Left kidney (tissue), 2 donors: ENCODE data around the gene IL10RA. TPM values are rescaled to one million over a fixed set of nuclear protein-coding genes. Genes with fewer than 3 reads are reported as not detected.

Experiments
- DNase-seq: peaks from one replicate; pipeline ENCODE4 v3.0.0-alpha.2; 2013
- polyA plus RNA-seq: library from polyadenylated mRNA; unstranded; fragments of 120-200 nt; gene quantifications from one replicate; pipeline ENCODE4 v1.2.1, GENCODE V29; 2013; ENCODE audit not compliant: insufficient read length

The IL10RA gene
- polyA plus RNA-seq, 1 donor, result 2.1 TPM

DNA sequence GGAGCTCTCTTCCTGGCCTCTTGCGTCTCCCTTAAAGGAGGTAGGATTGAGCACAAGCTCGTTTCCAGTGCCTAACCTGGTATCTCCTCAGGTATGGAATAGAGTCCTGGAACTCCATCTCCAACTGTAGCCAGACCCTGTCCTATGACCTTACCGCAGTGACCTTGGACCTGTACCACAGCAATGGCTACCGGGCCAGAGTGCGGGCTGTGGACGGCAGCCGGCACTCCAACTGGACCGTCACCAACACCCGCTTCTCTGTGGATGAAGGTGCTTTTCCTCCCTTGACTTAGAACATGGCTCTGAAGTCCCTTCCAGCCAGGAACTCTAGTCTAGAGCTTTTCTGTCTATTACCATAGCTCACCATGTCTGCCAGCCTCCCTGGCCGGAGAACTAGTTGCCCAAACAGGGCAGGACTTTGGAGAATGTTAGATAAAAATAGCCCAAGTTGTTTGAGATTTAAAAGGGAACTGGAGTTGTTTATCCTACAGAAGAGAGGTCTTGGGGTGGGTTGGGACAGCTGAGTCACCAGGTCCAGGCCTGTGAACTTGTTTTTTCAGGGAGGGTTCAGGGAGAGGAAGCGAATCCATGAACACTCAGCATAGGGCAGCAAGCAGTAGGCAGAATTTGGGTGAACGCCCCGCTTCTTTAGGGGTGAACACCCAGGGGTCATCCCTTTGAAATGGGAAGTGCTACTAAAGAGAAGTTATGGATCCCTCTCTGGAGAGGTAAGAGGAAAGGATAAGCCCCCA lies 3.3 kb downstream of the IL10RA start:
- no peak for DNase-seq

DNA sequence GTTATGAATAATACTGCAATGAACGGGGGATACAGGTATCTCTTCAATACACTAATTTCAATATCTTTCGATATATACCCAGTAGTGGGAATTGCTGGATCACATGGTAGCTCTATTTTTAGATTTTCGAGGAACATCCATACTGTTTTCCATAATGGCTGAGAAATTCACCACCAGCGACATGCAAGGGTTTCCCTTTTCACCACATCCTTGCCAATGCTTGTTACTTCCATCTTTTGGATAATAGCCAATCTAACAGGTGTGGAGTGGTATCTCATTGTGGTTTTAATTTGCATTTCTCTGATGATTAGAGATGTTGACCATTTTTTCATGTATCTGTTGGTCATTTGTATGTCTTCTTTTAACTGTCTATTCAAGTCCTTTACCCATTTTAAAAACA lies 5.9 kb downstream of the IL10RA start:
- no peak for DNase-seq

- no peak for DNase-seq
Measured at GRCh38 chr11:117992620-117993019, 6.4 kb downstream of the IL10RA start.

- DNase-seq, result no peak
Measured at GRCh38 chr11:117993988-117994745, 8.0 kb downstream of the IL10RA start.

DNA sequence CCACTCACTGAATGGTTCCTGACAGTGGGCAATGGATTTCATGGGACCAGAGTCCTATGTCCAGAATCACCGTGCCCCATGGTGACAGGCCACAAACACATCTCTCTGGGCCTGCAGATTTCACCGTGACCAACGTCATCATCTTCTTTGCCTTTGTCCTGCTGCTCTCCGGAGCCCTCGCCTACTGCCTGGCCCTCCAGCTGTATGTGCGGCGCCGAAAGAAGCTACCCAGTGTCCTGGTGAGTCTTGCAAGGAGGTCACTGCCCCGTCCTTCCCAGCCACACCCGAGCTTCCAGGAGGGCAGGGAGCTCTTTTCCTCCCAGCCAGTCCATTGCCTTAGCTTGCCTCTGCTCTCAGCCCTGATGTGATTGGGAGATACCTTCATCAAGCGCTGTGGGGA lies 9.3 kb downstream of the IL10RA start:
- no peak for DNase-seq

DNA sequence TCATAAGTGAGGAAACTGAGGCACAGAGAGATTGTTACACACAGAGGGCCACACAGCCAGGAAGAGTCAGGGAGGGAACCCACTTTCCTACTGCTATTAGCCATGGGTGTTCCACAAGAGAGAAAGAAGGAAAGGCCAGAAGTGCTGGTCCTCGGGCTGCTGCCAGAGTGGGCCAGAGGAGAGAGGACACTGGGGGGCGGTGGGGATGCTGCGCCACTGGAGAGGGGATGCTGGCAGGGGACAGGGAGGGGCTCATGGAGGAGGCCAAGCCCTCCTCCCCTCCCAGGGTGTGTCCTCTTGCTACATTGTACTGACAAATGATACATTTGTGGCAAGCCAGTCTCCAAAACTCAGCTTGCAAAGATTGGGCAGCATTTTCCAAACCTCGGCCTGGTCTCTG lies 9.9 kb downstream of the IL10RA start:
- DNase-seq, result no peak

- DNase-seq, result no peak
Measured at GRCh38 chr11:117997406-117997805, 11.2 kb downstream of the IL10RA start.

DNA sequence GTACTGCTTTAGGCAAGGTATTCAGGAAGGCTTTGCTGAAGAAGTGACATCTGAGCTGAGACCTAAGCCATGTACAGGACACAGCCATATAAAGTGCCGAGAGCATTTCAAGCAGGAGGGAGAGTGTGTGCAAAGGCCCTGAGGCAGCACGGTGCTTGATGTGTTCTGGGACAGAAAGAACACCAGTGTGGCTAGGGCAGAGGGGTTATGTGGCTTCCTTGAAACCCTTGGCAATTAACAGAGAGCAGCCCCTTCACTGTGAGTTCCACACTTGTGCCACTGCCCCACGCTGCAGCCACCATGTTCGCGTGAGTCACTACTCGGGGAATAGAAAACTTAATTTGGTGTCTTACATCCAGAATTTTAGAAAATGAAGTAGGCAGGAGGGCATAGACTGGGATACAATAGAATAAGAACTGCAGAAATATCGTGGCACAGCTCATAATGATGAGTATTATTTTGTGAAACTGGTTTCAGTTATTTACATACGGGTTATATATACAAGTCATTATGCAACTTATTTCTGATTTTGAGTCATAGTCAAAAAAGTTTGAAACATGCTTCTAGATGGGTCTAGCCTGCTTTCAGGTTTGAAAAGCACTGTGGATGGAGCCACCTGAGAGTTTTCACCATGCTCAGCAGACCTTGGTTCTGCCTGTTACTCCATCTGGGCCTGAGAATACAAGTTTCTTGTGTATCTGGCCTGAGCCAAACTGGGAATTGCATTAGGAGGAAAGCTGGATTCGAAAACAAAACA lies 11.8 kb downstream of the IL10RA start:
- DNase-seq, result no peak

DNA sequence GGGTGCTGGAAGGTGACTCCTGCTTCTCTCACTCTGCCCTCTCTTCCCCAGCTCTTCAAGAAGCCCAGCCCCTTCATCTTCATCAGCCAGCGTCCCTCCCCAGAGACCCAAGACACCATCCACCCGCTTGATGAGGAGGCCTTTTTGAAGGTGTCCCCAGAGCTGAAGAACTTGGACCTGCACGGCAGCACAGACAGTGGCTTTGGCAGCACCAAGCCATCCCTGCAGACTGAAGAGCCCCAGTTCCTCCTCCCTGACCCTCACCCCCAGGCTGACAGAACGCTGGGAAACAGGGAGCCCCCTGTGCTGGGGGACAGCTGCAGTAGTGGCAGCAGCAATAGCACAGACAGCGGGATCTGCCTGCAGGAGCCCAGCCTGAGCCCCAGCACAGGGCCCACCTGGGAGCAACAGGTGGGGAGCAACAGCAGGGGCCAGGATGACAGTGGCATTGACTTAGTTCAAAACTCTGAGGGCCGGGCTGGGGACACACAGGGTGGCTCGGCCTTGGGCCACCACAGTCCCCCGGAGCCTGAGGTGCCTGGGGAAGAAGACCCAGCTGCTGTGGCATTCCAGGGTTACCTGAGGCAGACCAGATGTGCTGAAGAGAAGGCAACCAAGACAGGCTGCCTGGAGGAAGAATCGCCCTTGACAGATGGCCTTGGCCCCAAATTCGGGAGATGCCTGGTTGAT lies 12.6 kb downstream of the IL10RA start:
- no peak for DNase-seq

GRCh38 chr11:117999354-117999993 lies 13.3 kb downstream of the IL10RA start:
- no peak for DNase-seq

GRCh38 chr11:118000067-118000849 lies 14.1 kb downstream of the IL10RA start:
- DNase-seq, result no peak

DNA sequence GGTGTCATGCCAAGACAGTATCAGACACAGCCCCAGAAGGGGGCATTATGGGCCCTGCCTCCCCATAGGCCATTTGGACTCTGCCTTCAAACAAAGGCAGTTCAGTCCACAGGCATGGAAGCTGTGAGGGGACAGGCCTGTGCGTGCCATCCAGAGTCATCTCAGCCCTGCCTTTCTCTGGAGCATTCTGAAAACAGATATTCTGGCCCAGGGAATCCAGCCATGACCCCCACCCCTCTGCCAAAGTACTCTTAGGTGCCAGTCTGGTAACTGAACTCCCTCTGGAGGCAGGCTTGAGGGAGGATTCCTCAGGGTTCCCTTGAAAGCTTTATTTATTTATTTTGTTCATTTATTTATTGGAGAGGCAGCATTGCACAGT lies 14.6 kb downstream of the IL10RA start:
- DNase-seq, result no peak

- DNase-seq, result no peak
Measured at GRCh38 chr11:118001494-118001971, 15.3 kb downstream of the IL10RA start.

GRCh38 chr11:118002010-118002540 lies 15.9 kb downstream of the IL10RA start:
- DNase-seq, result no peak

- peak; percentile 62 for DNase-seq
Measured at GRCh38 chr11:118002541-118003423, 16.6 kb downstream of the IL10RA start.

- DNase-seq, result no peak
Measured at GRCh38 chr11:118003456-118003855, 17.3 kb downstream of the IL10RA start.

- no peak for DNase-seq
Measured at GRCh38 chr11:118004543-118005223, 18.5 kb downstream of the IL10RA start.

DNA sequence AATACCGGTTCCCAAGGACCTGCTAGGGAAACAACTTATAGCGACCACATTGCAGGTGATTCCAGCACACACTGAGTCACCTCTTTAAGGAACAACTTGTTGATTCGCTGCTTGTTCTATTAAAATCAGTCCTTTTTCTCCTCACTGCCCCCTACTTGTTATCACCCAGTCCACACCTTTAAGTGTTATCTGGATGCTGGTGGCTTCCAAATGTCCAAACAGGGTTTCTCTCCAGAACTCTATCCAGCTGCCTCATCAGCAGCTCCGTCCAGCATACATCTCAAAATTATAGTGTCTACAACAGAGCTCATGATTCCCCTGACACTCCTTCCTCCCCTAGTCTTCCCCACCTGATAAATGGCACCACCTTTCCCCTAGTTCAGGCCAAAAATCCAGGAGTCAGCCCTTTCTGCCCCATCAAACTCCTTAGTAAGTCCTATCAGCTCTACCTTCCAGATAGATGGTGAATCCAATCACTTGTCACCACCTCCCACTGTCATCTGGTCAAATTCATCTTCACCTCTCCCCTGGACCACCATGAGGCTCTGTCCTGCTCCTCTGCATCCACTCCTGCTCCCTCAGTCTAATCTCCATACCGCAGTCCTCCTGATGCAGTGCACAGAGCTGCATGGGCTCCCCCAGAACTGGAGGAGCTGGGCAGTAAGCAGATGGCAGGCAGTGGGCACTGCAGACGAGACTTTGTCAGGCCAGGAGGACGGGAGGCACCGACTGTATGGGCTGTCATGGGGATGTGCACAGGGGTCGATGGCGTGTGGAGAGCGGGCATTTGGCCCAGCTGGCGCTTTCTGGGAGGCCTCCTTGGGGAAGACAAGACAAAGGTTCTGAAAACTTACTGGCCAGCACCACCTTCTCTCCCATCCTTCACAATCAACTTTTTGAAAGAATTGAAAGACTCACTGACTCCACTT lies 19.3 kb downstream of the IL10RA start:
- DNase-seq, result no peak
